22Rv1 (cell line): ENCODE results near the gene ZBTB7C.

Source experiments
- ZFX ChIP-seq: fragments of 450-650 bp; IDR thresholded peaks from 2 replicates; pipeline ENCODE4 v1.6.1; 2017; ENCODE audit warnings: antibody characterized with exemption, borderline replicate concordance
- TF ChIP-seq, protein P1 (sequence below): fragments of 450-650 bp; IDR thresholded peaks from 2 replicates; pipeline ENCODE4 v1.5.1; 2017; ENCODE audit warnings: mild to moderate bottlenecking

DNA sequence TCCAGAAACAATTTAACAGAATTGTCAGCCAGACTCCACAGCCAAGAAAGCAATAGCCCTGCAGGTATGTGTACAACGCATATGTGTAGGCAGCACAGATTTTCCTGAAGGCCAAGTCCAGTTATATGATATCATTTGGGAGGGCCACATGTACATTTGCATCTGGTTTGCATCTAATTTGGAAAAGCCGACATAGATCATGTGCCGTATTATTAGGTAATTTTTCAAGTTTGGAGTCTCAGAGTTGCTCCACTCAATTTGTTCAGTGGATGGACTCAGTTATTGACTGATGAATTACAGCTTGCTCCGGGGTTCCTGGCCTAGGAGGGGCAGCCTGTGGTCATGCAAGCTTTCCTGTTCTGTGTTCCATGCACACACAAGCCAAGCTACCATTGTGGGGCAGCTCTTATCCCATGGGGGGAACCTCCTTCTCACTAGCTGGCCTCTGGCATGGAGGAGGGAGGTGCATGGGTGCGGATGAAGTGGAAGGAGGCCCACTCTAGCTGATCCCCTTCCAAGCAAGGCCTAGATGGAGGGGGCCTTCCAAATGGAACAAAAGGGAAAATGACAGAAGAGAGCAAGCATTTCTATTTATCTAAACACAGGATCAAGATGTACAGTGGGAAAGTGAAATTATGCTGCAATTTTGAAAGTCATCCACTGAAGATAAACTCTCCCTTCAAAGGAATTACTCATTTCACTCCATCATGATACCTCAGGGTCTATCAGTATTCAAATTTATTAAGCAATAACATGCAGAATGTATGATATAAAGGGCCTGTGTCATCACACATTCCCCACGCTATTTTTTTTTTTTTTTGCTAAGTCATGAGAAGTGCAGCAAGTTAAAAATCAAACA, 276.2 kb downstream of the ZBTB7C start:
- TF ChIP-seq, protein P1, sequence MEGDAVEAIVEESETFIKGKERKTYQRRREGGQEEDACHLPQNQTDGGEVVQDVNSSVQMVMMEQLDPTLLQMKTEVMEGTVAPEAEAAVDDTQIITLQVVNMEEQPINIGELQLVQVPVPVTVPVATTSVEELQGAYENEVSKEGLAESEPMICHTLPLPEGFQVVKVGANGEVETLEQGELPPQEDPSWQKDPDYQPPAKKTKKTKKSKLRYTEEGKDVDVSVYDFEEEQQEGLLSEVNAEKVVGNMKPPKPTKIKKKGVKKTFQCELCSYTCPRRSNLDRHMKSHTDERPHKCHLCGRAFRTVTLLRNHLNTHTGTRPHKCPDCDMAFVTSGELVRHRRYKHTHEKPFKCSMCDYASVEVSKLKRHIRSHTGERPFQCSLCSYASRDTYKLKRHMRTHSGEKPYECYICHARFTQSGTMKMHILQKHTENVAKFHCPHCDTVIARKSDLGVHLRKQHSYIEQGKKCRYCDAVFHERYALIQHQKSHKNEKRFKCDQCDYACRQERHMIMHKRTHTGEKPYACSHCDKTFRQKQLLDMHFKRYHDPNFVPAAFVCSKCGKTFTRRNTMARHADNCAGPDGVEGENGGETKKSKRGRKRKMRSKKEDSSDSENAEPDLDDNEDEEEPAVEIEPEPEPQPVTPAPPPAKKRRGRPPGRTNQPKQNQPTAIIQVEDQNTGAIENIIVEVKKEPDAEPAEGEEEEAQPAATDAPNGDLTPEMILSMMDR: no peak
- TF ChIP-seq ZFX: no peak
